CD14-positive monocyte (primary cell): Measurements from ENCODE around the gene EPHA2. TPM values are rescaled to one million over a fixed set of nuclear protein-coding genes. Genes with fewer than 3 reads are reported as not detected.

Experiments used
- DNase-seq, 3 donors: peaks; one replicate each; pipeline ENCODE4 v3.0.0-alpha.2; 2011 to 2022
- H2AFZ ChIP-seq: 2 replicates; pipeline ENCODE4 v1.6.0; 2012; ENCODE audit warnings: mild to moderate bottlenecking, low read depth, low read length, inconsistent platforms; ENCODE audit not compliant: insufficient read depth, poor library complexity, severe bottlenecking
- H3K27ac ChIP-seq, 2 donors: 1 replicate in 1 of 2; 2 replicates in 1 of 2; pipeline ENCODE4 v1.5.1; 2012 to 2013; ENCODE audit warnings: low read length in 2 of 2, control low read depth in 1 of 2, inconsistent platforms in 1 of 2, low read depth in 1 of 2, mild to moderate bottlenecking in 1 of 2
- H3K27me3 ChIP-seq, 2 donors: one replicate each; pipeline versions ENCODE4 v1.6.0 to v1.6.1; 2011 to 2013; ENCODE audit warnings: low read length in 2 of 2; ENCODE audit not compliant: control insufficient read depth in 2 of 2, insufficient read depth in 2 of 2
- H3K36me3 ChIP-seq, 2 donors: replicated peaks in 1 of 2; 1 replicate in 1 of 2; 2 replicates in 1 of 2; pipeline versions ENCODE4 v1.5.1 to v1.6.1; 2012 to 2013; ENCODE audit warnings: low read length in 2 of 2, control low read depth in 1 of 2, inconsistent platforms in 1 of 2, mild to moderate bottlenecking in 1 of 2; ENCODE audit not compliant: insufficient read depth in 2 of 2, control insufficient read depth in 1 of 2
- H3K4me1 ChIP-seq, 2 donors: 1 replicate in 1 of 2; 2 replicates in 1 of 2; pipeline versions ENCODE4 v1.5.1 to v1.6.1; 2012 to 2013; ENCODE audit warnings: low read length in 2 of 2, control low read depth in 1 of 2, inconsistent platforms in 1 of 2, mild to moderate bottlenecking in 1 of 2, moderate library complexity in 1 of 2; ENCODE audit not compliant: insufficient read depth in 2 of 2, control insufficient read depth in 1 of 2
- H3K4me2 ChIP-seq: replicated peaks from 2 replicates; pipeline ENCODE3; 2012; ENCODE audit warnings: low read length, moderate library complexity, mild to moderate bottlenecking; ENCODE audit not compliant: poor library complexity, severe bottlenecking; ENCODE audit errors: extremely low read depth
- H3K4me3 ChIP-seq, 3 experiments: fragments of 200-600 bp in 1 of 3; sonication (generic) in 1 of 3; replicated peaks in 1 of 3; 1 replicate in 2 of 3; 2 replicates in 1 of 3; pipeline ENCODE4 v1.5.1; 2011 to 2013; ENCODE audit warnings: low read length in 3 of 3, mild to moderate bottlenecking in 3 of 3, control low read depth in 2 of 3, low read depth in 2 of 3, inconsistent platforms in 1 of 3, moderate library complexity in 1 of 3
- H3K79me2 ChIP-seq: 2 replicates; pipeline ENCODE4 v1.6.0; 2012; ENCODE audit warnings: mild to moderate bottlenecking, control low read depth, inconsistent platforms, low read length, moderate library complexity; ENCODE audit not compliant: insufficient read depth
- H3K9ac ChIP-seq: 2 replicates; pipeline ENCODE4 v1.6.0; 2017; ENCODE audit warnings: low read length, mild to moderate bottlenecking; ENCODE audit not compliant: insufficient read depth, poor library complexity, severe bottlenecking
- H3K9me3 ChIP-seq, 2 donors: replicated peaks in 1 of 2; 1 replicate in 1 of 2; 2 replicates in 1 of 2; pipeline versions ENCODE4 v1.5.1 to v1.6.1; 2012 to 2013; ENCODE audit warnings: low read length in 2 of 2, control low read depth in 1 of 2; ENCODE audit not compliant: control insufficient read depth in 1 of 2, insufficient read depth in 1 of 2
- H4K20me1 ChIP-seq: 2 replicates; pipeline ENCODE4 v1.6.0; 2012; ENCODE audit warnings: mild to moderate bottlenecking, low read length, control low read depth, moderate library complexity; ENCODE audit not compliant: insufficient read depth
- H3K27ac Mint-ChIP-seq, 7 donors: one replicate each; pipeline ENCODE4 v1.8.0; 2020; ENCODE audit warnings: mild to moderate bottlenecking in 7 of 7, mixed read lengths in 7 of 7, moderate library complexity in 6 of 7, inconsistent platforms in 2 of 7
- H3K27me3 Mint-ChIP-seq, 3 donors: one replicate each; pipeline ENCODE4 v1.8.0; 2021 to 2022; ENCODE audit warnings: low read depth in 3 of 3, mild to moderate bottlenecking in 3 of 3, mixed read lengths in 3 of 3, moderate library complexity in 3 of 3, inconsistent platforms in 1 of 3
- H3K36me3 Mint-ChIP-seq, 2 donors: one replicate each; pipeline ENCODE4 v1.8.0; 2020; ENCODE audit warnings: mixed read lengths in 2 of 2, inconsistent platforms in 1 of 2, mild to moderate bottlenecking in 1 of 2
- H3K4me1 Mint-ChIP-seq: one replicate; pipeline ENCODE4 v1.8.0; 2020; ENCODE audit warnings: mild to moderate bottlenecking, mixed read lengths
- H3K4me3 Mint-ChIP-seq, 2 donors: one replicate each; pipeline ENCODE4 v1.8.0; 2020; ENCODE audit warnings: mild to moderate bottlenecking in 2 of 2, mixed read lengths in 2 of 2, moderate library complexity in 1 of 2
- H3K9me3 Mint-ChIP-seq, 7 donors: one replicate each; pipeline ENCODE4 v1.8.0; 2020 to 2022; ENCODE audit warnings: mixed read lengths in 7 of 7, mild to moderate bottlenecking in 6 of 7, moderate library complexity in 6 of 7, inconsistent platforms in 2 of 7
- WGBS: methylation state at CpG from one replicate; pipeline ENCODE4 v1.1.5; 2013; ENCODE audit warnings: missing lambda C conversion rate; ENCODE audit not compliant: insufficient coverage; 5-methylcytosine and 5-hydroxymethylcytosine counted together
- intact Hi-C, 2 donors: fragments of 100-400 bp; cut with micrococcal nuclease; formaldehyde crosslinking; loops; one replicate each; pipeline versions ENCODE4 v1.15.0 to v1.15.1; 2023
- polyA plus RNA-seq, 3 donors: library from polyadenylated mRNA; depleted of rRNA in 1 of 3; unstranded in 2 of 3; stranded (reverse) in 1 of 3; fragments of 300-500 nt in 2 of 3; fragments of >200 nt in 1 of 3; fragmentation: Illumina TruSeq in 2 of 3; gene quantifications; 1 replicate in 2 of 3; 2 replicates in 1 of 3; pipeline ENCODE4 v1.2.3, GENCODE V29; 2012 to 2021
- TF ChIP-seq, protein P1 (sequence below): fragments of 200-600 bp; IDR thresholded peaks from one replicate; pipeline ENCODE4 v1.8.0; 2022; ENCODE audit warnings: antibody characterized with exemption, mild to moderate bottlenecking

The EPHA2 gene
- polyA plus RNA-seq, 3 donors, result 0.03 TPM; not detected in 2

DNA sequence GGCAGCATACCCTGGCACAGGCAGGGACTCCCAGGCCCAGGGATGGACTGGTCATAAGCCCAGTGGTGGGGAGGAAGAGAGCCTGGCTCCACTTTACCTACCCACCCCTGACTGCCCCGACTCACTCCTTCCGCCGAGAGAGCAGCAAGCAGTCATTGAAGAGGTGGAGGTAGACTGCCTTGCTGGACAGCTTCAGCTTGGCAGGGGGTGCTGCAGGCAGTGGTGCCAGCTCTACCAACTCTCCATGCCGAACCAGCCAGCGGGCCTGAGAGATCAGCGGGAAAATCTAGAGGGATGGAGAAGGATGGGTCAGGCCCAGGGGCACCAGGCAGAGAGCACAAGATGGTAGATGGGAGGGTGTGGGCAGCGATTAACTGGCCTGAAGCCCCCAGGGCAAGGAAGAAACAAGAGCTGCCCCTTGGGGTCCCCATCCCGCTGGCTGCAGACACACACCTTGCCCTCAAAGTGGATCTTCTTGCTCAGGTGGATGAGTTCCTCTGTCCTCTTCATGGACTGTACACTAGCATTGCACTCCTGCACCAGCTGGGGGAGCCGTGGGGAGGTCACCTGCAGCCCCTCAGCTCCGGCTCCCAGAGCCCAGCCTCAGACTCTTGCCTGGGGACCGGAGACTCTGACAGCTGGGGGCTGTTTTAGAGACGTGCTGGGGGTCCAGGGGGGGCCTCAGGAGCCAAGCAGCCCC is 48.9 kb upstream of the EPHA2 start:
- TF ChIP-seq, protein P1, sequence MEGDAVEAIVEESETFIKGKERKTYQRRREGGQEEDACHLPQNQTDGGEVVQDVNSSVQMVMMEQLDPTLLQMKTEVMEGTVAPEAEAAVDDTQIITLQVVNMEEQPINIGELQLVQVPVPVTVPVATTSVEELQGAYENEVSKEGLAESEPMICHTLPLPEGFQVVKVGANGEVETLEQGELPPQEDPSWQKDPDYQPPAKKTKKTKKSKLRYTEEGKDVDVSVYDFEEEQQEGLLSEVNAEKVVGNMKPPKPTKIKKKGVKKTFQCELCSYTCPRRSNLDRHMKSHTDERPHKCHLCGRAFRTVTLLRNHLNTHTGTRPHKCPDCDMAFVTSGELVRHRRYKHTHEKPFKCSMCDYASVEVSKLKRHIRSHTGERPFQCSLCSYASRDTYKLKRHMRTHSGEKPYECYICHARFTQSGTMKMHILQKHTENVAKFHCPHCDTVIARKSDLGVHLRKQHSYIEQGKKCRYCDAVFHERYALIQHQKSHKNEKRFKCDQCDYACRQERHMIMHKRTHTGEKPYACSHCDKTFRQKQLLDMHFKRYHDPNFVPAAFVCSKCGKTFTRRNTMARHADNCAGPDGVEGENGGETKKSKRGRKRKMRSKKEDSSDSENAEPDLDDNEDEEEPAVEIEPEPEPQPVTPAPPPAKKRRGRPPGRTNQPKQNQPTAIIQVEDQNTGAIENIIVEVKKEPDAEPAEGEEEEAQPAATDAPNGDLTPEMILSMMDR, result no peak
- Mint-ChIP-seq H3K4me3 (no peak overlapping the region), H3K4me1 (peaks cover 13% of the 10 kb centered on the region), H3K27me3 (peaks cover 0 to 4% (median 0%) of the 10 kb centered on the region in 3 donors), H3K36me3 (peaks cover 7 to 18% of the 10 kb centered on the region in 2 donors), H3K27ac (peak overlapping the region in 1 of 7 donors; percentile 64), H3K9me3 (no peaks in the 10 kb centered on the region)
- no peaks in the 10 kb centered on the region for H3K36me3 ChIP-seq
- H3K79me2 ChIP-seq, result no peaks in the 10 kb centered on the region
- no peak overlapping the region for H3K27ac ChIP-seq
- intact Hi-C loops, result loop anchor here in 1 of 2 donors (2.0 kb wide), 1 partner anchor 14 kb away; no protein-coding TSS in a partner anchor
- H3K9ac ChIP-seq, result no peak overlapping the region
- no peaks in the 10 kb centered on the region for H4K20me1 ChIP-seq
- H2AFZ ChIP-seq, result no peak overlapping the region
- 79% methylated on average over 9 of the region's 12 CpGs for WGBS
- no peak overlapping the region for H3K4me2 ChIP-seq
- no peaks in the 10 kb centered on the region for H3K27me3 ChIP-seq
- peaks cover 22 to 26% of the 10 kb centered on the region in 2 donors for H3K4me1 ChIP-seq
- H3K4me3 ChIP-seq, result no peak overlapping the region
- no peaks in the 10 kb centered on the region for H3K9me3 ChIP-seq
- DNase-seq, result no peak

DNA sequence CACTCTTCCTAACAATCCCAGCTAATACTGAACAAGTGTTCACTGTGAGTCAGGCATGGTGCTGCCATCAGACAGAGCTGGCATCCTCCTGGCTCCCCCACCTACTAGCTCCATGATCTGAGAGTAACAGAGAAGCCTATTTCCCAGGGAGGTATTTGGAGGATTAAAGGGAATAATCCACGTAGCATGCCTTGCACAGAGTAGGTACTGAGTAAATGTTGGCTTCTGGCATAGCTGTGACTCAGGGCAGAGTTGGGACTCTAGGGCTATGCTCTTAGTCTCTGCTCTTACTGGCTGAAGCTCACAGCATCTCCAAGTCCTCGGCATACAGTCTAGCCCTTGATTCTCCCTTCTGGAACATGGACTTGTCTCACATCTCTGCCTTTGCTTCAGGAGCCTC is 48.3 kb upstream of the EPHA2 start:
- intact Hi-C loops, result loop anchor here in 1 of 2 donors (2.0 kb wide), 1 partner anchor 15 kb away; no protein-coding TSS in a partner anchor
- Mint-ChIP-seq H3K27ac (peak overlapping the region in 1 of 7 donors; percentile 80), H3K36me3 (peaks cover 7 to 18% of the 10 kb centered on the region in 2 donors), H3K4me3 (no peak overlapping the region), H3K9me3 (no peaks in the 10 kb centered on the region), H3K27me3 (peaks cover 0 to 4% (median 0%) of the 10 kb centered on the region in 3 donors), H3K4me1 (peaks cover 13% of the 10 kb centered on the region)
- Histone ChIP-seq H3K27ac (no peak overlapping the region), H4K20me1 (no peaks in the 10 kb centered on the region), H3K79me2 (no peaks in the 10 kb centered on the region), H3K4me3 (no peak overlapping the region), H3K27me3 (no peaks in the 10 kb centered on the region), H3K9me3 (no peaks in the 10 kb centered on the region), H3K9ac (no peak overlapping the region), H3K4me1 (peaks cover 22 to 26% of the 10 kb centered on the region in 2 donors), H3K4me2 (no peak overlapping the region), H3K36me3 (no peaks in the 10 kb centered on the region), H2AFZ (no peak overlapping the region)
- TF ChIP-seq, protein P1, result no peak
- DNase-seq, result no peak
- WGBS, result 96% methylated on average over 2 of the region's 2 CpGs
